ENCODE measurements around the gene GLTP. TPM values are rescaled to one million over a fixed set of nuclear protein-coding genes. Genes with fewer than 3 reads are reported as not detected.
"Not testable (repeated sequence)": the region's sequence is repeated elsewhere in the genome, so short reads cannot be mapped to it uniquely, and the experiment has no call there.

GLTP gene
- total RNA-seq: 31.1 and 42.8 TPM in 2 replicates
- polyA plus RNA-seq (2012): 36.7 TPM

- DNase-seq (ENCODE audit: low read depth): peak; percentile 86
These were observed at the start of gene GLTP for GRCh38 chr12:109880043-109880931. Gene GLTP (minus strand): TSS chr12:109880541. CDS start chr12:109880374, 167 bp downstream.

- DNase-seq (ENCODE audit: low read depth): not testable (repeated sequence)
These were observed 49.0 kb upstream of the GLTP start for GRCh38 chr12:109929326-109929725.

- DNase-seq (ENCODE audit: low read depth): no peak
These were observed 47.8 kb upstream of the GLTP start for GRCh38 chr12:109928058-109928656.

GRCh38 chr12:109927622-109928021, 47.3 kb upstream of the GLTP start:
- no peak for DNase-seq (ENCODE audit: low read depth)

GRCh38 chr12:109926488-109927210, 46.3 kb upstream of the GLTP start:
- DNase-seq (ENCODE audit: low read depth): no peak

GRCh38 chr12:109926016-109926415, 45.7 kb upstream of the GLTP start:
- no peak for DNase-seq (ENCODE audit: low read depth)

GRCh38 chr12:109925185-109925840, 45.0 kb upstream of the GLTP start:
- no peak for DNase-seq (ENCODE audit: low read depth)

- DNase-seq (ENCODE audit: low read depth): no peak
These were observed 43.3 kb upstream of the GLTP start for GRCh38 chr12:109923481-109924245.

- no peak for DNase-seq (ENCODE audit: low read depth)
These were observed 42.7 kb upstream of the GLTP start for GRCh38 chr12:109923038-109923437.

GRCh38 chr12:109921982-109922381, 41.6 kb upstream of the GLTP start:
- no peak for DNase-seq (ENCODE audit: low read depth)

- no peak for DNase-seq (ENCODE audit: low read depth)
These were observed 40.0 kb upstream of the GLTP start for GRCh38 chr12:109920261-109920780.

GRCh38 chr12:109919456-109919855, 39.1 kb upstream of the GLTP start:
- DNase-seq (ENCODE audit: low read depth): no peak

GRCh38 chr12:109916045-109916444, 35.7 kb upstream of the GLTP start:
- peak; percentile 67 for DNase-seq (ENCODE audit: low read depth)

GRCh38 chr12:109915171-109916040, 35.1 kb upstream of the GLTP start:
- DNase-seq (ENCODE audit: low read depth): peak; percentile 79

- no peak for DNase-seq (ENCODE audit: low read depth)
These were observed 34.1 kb upstream of the GLTP start for GRCh38 chr12:109914461-109914860.

GRCh38 chr12:109912855-109913321, 32.5 kb upstream of the GLTP start:
- DNase-seq (ENCODE audit: low read depth): no peak

- no peak for DNase-seq (ENCODE audit: low read depth)
These were observed 30.6 kb upstream of the GLTP start for GRCh38 chr12:109910969-109911348.

GRCh38 chr12:109910254-109910968, 30.1 kb upstream of the GLTP start:
- no peak for DNase-seq (ENCODE audit: low read depth)

- DNase-seq (ENCODE audit: low read depth): no peak
These were observed 25.0 kb upstream of the GLTP start for GRCh38 chr12:109905301-109905700.
